HG03103 (cell line): Measurements from ENCODE around the gene POU2F3.
"Not testable (repeated sequence)": the region's sequence is repeated elsewhere in the genome, so short reads cannot be mapped to it uniquely, and the experiment has no call there.

ENCODE experiments used
- ATAC-seq: cut with Tn5 transposase; IDR thresholded peaks from one replicate; pipeline ENCODE4 v1.9.1; 2021; ENCODE audit warnings: low read depth; ENCODE audit not compliant: unreplicated experiment

Gene POU2F3

GRCh38 chr11:120245434-120245833 lies 5.5 kb downstream of the POU2F3 start:
- ATAC-seq = no peak

GRCh38 chr11:120248551-120249278 lies 8.8 kb downstream of the POU2F3 start:
- no peak for ATAC-seq

GRCh38 chr11:120249279-120250262 lies 9.6 kb downstream of the POU2F3 start:
- ATAC-seq = no peak

DNA sequence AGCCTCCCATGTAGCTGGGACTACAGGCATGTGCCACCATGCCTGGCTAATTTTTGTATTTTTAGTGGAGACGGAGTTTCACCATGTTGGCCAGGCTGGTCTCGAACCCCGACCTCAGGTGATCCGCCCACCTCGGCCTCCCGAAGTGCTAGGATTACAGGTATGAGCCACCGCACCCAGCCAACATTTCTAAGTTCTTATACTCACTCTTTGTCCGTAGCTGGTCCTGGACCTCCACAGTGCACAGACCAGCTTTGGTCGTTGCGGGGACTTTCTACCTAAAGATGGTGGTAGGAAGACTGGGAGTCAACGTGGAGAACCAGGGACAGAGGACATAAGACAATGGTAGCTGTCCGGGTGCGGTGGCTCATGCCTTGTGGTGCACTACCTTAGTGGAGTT lies 13.4 kb downstream of the POU2F3 start:
- ATAC-seq = not testable (repeated sequence)

DNA sequence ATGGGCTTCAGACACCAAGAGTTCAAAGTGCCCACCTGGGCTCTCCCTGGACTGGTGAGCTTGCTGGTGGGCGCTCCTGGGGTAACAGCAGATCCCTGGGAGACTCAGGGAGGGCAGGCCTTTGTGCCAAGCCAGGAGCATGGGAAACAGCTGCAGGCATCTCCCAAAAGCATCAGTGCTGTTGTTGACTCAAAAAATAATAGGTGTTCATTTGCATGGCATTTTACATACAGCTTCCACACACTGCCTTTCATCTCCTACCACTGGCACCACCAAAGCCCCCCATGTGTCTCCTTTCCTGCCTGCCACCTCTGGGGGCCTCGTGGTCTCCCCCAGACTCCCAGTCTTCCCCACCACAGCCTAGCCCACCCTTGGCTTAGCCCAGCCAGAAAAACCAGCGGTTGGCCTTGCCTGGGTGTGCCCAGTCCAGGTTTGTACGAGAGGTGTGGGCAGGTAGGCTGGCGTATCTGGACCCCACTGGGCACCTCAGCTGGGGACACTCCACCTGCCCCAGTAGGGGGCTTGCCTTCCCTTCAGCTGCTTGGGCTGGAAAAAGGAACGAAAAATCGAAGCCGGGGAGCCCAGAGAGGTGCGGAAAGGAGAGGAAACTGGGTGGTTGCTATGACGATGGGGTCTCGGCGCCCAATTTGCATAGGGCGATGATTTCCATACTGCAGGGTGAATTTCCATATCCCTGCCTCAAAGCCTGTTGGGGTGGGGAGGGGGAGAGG lies 15.0 kb downstream of the POU2F3 start:
- no peak for ATAC-seq

DNA sequence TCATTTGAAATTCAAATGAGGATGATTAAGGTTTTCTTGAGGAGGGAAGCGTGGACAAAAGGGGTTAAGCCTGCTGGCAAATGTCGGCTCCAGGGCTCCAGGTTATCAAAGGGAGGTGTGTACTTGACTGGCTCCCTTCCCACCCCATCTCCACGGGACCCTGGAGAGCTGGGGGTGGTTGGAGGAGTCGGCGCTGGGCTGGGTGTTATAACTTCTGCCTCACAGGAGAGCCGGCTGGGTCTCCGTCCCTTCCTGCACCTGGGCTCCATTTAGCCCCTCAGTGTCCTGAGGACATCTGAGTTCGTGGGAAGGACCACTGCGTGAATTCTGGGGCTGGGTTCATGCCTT lies 15.6 kb downstream of the POU2F3 start:
- no peak for ATAC-seq

- ATAC-seq = no peak
These were observed 16.2 kb downstream of the POU2F3 start for GRCh38 chr11:120256178-120256577.

DNA sequence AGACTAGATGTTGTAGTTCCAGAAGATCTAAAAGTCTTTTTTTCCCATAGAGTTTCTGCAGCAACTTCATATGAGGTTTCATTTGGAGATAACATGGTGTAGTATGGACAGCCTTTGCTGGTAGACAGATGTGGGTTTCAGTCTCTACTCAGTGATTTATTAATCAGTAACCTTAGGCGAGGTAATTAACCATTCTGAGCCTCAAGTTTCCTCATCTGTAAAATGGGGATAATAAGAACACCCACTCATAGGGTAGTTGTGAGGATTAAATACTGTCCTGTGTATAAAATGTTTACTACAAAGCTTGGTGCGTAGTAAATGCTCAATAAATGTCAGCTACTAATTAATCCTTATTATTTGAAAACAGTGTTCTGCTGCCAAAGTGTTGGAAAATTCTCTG lies 16.8 kb downstream of the POU2F3 start:
- ATAC-seq = no peak

DNA sequence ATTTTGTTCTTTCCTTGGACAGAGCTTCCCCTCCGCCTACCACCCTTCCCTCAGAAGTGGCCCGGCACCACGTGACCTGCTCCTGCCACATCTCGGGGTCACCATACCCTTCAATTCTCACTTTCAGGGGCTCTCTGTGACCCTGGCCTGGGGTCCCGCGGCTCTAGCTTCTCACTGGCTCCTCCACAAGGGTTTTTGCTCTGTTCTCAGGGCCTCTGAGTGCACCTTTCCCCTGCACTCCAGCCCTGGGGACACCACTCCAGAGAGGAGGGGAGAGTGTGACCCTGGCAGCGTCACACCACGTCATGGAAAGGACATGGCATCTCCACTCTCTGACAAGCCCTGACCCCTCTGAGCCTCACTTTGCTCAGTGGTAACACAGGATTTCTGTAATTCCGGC lies 17.4 kb downstream of the POU2F3 start:
- no peak for ATAC-seq

DNA sequence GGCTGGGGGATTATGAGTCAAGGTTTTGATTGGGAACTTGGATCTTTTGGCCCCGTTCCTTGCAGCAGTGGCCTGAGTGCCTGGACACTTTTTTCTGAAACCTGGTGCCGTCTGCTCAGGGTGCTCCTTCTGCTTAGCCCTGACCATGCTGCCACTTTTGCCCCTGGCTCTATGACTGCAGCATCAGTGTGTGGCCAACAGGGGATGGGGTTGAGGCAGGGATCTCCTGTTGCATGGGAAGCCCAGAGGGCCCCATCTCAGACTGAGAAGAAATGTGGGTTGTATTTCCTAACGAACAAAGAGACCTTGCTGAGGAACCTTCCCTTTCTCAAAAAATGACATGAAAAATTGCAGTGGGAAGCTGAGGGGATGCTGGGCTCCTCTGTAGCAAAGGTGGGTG lies 18.7 kb downstream of the POU2F3 start:
- ATAC-seq = no peak

DNA sequence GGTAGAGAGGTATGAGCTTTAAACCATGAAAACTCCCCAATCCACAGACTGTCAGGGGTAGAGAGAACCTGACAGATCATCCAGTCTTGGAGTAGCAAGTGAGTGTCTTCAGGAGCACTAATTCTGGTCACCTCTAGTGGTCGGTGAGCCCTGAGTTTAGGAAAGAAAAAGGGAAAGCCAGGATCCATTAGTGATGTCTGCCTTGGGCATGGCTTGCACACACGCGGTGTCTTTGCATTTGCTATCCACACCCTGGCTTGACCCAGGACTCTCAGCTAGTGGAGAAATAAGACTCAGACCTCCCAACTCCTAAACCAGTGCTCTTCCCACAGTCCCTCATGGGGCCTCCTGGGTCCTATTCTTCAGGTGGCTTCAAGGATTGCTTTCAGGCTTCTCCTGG lies 19.3 kb downstream of the POU2F3 start:
- no peak for ATAC-seq

DNA sequence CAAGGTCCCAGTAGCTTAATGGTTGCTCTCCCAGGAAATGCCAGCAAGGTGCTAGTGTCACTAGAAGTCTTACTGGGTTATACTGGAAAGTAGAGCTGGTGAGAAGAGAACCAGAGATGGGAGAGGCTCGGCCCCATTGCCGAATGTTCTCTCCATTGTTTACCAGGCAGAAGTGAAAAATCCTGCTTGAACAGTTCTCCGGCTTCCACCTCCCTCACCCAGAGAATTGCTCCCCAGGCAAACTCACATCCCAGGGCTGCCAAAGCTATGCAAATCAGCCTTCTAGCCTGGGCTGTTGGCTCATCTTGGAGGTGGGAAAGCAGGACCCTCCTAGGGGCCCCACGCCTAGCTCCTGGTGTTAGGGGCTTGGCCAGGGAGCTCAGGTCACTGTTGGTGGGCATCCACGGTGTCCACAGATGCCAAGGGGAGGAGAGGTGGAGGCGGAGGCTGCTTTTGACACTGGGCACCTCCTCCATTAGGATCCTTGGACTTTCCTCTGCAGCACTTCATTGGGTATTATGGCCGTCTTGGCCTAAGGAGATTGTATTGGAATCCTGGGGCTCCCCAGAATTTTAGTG lies 20.1 kb downstream of the POU2F3 start:
- no peak for ATAC-seq

DNA sequence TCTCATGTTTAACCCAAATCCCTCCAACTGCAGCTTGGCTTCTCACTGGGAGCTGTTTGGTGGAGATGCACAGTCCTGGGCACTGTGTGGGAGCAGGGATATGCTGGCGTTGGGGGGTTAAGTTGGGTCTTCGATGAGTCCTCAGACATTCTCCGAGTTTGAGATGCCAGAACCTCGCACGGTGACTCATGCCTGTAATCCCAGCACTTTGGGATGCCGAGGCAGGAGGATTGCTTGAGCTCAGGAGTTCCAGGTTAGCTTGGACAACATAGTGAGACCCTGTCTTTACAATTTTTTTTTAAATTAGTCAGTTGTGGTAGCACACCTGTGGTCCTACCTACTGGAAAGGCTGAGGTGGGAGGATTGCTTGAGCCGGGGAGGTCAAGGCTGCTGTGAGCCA lies 20.7 kb downstream of the POU2F3 start:
- no peak for ATAC-seq

- no peak for ATAC-seq
These were observed 21.4 kb downstream of the POU2F3 start for GRCh38 chr11:120261321-120261720.

DNA sequence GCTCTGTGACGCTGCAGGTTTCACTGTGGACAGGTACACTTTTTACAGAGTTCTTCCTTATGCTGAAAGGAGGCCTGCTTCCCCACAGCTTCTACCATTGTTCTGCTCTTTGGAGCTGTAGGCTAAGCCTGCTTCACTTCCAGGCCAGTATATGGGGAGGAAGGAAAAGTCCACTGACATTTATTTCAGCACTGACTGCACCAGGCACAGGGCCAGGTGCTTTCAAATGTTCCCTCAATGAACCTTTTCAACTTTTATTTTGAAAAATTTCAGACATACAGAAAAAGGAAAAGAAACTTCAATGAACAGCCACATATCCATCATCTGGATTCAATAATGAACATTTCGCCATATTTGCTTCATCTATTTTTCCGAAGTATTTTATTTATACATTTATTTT lies 22.0 kb downstream of the POU2F3 start:
- no peak for ATAC-seq

- ATAC-seq = no peak
These were observed 27.4 kb downstream of the POU2F3 start for GRCh38 chr11:120267319-120267718.

DNA sequence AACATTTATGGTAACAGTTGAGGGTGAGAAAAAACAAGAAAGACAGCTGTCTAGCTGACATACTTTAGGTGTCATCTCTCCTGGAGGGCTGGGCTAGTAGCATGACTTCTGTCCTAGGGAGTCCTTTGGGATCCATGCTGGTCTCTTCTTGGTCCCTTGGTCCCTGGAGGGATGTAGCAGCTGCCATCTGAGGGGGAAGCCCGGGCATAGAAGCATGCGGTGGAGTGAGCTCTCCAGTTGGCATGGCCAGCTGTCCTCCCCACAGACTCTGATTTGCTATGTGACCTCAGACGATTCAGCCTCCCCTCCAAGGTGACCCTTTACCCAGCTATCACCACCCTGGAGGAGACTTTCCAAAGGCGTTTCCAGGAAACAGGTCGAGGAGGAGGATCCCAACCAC lies 28.7 kb downstream of the POU2F3 start:
- no peak for ATAC-seq

- no peak for ATAC-seq
These were observed 30.4 kb downstream of the POU2F3 start for GRCh38 chr11:120270386-120270785.

DNA sequence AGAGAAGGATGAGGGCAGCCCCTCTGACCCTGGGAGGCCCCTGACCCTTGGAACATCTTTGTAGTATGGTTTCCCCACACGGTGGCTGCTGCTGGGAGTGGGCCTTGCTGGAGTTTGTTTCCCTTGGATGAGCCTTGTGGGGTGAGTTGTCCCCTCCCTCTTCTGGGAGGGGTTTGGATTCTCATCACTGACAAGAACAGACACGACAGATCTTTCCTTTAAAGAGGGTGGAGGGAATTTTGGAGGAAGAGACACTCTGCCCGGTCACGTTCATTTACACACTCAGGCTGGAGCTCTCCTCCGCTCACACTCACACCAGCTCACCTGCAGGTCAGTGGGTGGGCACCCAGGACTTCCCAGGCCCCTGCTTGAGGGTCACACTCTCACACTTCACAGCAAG lies 31.7 kb downstream of the POU2F3 start:
- ATAC-seq = no peak

- no peak for ATAC-seq
These were observed 32.4 kb downstream of the POU2F3 start for GRCh38 chr11:120272303-120272702.

- no peak for ATAC-seq
These were observed 33.5 kb downstream of the POU2F3 start for GRCh38 chr11:120273432-120273831.
